GM19023 (cell line): ENCODE data around the gene MPIG6B.
"Not testable (repeated sequence)": the region's sequence is repeated elsewhere in the genome, so short reads cannot be mapped to it uniquely, and the experiment has no call there.

Source experiments
- ATAC-seq: cut with Tn5 transposase; IDR thresholded peaks from one replicate; pipeline ENCODE4 v1.9.1; 2021; ENCODE audit warnings: mild to moderate bottlenecking, moderate library complexity; ENCODE audit not compliant: unreplicated experiment

The MPIG6B gene

GRCh38 chr6:31700740-31701401 is 22.3 kb upstream of the MPIG6B start:
- no peak for ATAC-seq

- ATAC-seq = no peak
Measured at GRCh38 chr6:31701666-31702404, 21.3 kb upstream of the MPIG6B start.

DNA sequence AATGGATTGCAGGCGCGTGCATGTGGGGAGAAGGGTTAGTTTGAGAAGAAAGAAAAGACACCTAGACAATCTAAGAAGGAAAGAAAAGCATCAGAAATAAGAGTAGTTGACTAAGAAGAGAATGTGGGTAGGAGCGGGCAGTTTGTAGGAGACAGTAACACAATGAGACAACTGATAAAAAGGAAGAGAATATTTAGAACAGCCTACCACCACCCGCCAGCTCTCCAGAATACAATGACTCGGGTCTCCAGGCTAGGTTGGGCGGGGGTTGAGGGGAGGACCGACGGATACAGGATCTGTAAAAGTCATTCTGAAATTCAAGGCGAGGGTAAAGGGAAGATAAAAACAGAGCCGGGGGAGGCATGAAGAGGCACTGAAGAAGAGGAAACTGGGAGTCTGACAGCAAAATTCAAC is 20.8 kb upstream of the MPIG6B start:
- ATAC-seq = no peak

DNA sequence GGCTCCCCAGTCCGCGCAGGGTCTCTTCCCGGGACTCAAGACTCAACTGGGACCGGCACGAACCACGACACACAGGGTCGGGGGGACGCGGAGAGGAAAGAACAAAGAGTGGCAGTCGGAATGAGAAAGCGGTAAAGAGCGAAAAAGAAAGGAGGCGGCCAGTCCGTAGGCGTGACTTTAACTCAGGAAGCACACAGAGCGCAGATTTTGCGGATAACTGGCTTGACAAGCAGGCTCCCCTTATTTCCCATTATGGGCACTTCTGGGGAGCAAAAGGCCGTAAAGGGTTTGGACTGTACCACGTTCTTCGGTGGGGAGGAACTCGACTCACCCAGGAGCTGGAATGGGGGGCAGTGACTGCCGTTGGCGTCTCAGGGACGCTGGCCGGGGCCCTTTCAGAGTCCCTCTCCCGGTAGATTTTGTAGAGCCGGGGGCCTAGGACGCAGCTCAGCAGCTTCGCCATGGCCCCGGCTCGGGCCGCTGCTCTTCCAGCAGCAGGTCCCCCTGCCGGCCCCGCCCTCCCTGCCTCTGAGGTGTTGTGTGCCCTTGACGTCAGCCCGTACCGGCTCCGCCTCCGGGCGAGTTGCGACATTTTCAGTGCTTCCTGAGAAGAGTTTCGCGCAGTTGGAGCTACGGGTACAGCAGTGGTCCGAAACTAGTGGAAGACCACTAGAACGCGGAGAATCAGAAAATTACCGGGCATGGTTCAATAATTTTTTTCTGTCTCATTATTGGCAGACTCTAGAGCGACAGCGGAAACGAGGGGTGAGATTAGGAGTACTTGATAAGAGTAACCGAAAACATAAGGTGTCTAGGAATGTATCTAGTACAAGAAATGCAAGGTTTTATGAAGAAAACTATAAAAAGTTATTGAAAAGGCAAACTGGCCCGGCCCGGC is 20.1 kb upstream of the MPIG6B start, which contains the start of gene ABHD16A:
Gene ABHD16A (minus strand): TSS at position 506 of the 898 bp plus-strand sequence. CDS start 43 bp downstream, at position 463.
- ATAC-seq = peak; percentile 90

GRCh38 chr6:31705931-31706330 is 17.2 kb upstream of the MPIG6B start:
- ATAC-seq = no peak

DNA sequence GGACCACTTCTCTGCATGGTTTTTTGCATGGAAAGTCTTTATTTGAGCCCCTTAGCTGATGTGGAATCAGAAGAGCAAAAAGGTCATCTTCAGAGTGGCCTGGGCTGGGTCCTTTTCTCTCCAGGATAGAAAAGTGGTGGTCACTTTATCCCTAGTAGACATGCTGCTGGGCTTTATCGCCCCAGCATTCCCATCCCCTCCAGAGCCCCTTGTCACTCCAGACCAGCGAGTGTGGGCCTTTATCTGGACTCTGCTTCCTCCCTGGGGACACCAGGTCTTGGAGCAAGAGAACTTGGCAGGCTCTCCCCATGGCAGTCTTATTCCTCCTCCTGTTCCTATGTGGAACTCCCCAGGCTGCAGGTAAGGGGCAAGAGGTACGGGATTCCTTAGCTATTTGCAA is 16.6 kb upstream of the MPIG6B start, which contains the start of gene LY6G6F:
Gene LY6G6F (plus strand): TSS at position 268 of the 400 bp plus-strand sequence. CDS start 41 bp downstream, at position 309.
- ATAC-seq = no peak

GRCh38 chr6:31707701-31708100 is 15.5 kb upstream of the MPIG6B start:
- no peak for ATAC-seq

DNA sequence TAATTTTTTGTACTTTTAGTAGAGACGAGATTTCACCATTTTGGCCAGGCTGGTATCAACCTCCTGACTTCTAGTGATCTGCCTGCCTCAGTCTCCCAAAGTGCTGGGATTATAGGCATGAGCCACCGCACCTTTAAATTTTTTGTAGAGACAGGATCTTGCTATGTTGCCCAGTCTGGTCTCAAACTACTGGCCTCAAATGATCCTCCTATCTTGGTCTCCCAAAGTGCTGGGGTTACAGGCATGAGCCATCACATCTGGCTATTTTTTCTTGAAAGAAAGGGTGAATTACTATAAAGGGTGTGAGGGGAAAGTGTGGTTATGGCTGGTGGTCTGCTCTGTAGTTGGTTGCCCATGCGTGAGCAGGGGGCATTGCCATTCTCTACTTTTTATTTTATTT is 14.9 kb upstream of the MPIG6B start:
- ATAC-seq = no peak

DNA sequence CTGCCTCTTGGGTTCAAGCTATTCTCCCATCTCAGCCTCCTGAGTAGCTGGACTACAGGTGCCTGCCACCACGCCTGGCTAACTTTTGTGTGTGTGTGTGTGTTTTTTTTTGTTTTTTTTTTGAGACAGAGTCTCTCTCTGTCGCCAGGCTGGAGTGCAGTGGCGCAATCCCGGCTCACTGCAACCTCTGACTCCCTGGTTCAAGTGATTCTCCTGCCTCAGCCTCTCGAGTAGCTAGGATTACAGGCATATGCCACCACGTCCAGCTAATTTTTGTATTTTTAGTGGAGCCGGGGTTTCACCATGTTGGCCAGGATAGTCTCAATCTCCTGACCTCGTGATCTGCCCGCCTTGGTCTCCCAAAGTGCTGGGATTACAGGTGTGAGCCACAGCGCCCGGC is 14.0 kb upstream of the MPIG6B start:
- ATAC-seq = not testable (repeated sequence)

- no peak for ATAC-seq
Measured at GRCh38 chr6:31710523-31711219, 12.5 kb upstream of the MPIG6B start.

GRCh38 chr6:31711233-31711632 is 11.9 kb upstream of the MPIG6B start:
- ATAC-seq = no peak

DNA sequence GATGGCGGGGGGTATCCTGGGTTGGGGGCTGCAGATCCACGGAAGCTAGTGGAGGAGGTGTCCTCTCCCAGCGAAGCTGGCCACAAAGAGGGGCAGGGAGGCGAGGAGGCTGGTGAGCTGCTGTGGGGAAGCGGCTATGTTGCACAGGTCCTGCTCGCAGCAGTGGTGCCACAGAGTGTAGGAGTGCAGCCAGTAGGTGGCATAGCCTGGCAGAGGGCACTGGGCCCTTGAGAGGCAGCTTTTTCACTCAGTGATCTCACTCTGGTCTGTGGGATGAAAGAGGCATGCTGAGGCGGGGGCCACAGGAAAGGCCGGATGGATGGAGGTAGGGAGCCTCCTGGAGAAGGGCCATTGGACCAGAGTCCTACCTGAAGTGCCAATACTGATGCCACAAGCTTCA is 10.9 kb upstream of the MPIG6B start:
- no peak for ATAC-seq

DNA sequence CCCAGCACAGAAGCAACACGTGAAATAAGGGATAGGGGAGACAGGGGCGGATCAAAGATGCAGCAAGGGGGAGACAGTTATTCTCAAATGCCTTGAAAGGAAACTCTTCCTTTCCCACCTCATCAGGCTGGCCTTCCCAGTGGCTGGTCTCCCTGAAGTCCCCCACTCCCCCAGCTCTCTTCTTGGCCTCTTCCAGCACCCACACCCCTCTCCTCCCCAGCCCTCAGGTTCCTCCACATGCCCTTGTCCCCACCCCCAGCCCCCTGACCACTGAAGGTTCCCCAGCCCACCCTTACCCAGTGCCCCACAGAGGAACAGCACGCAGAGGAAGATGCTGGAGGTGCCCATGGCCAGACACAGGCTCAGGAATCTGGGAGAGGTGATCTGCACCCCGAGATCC is 9.7 kb upstream of the MPIG6B start:
- no peak for ATAC-seq

GRCh38 chr6:31713991-31714684 is 9.0 kb upstream of the MPIG6B start:
- ATAC-seq = no peak

DNA sequence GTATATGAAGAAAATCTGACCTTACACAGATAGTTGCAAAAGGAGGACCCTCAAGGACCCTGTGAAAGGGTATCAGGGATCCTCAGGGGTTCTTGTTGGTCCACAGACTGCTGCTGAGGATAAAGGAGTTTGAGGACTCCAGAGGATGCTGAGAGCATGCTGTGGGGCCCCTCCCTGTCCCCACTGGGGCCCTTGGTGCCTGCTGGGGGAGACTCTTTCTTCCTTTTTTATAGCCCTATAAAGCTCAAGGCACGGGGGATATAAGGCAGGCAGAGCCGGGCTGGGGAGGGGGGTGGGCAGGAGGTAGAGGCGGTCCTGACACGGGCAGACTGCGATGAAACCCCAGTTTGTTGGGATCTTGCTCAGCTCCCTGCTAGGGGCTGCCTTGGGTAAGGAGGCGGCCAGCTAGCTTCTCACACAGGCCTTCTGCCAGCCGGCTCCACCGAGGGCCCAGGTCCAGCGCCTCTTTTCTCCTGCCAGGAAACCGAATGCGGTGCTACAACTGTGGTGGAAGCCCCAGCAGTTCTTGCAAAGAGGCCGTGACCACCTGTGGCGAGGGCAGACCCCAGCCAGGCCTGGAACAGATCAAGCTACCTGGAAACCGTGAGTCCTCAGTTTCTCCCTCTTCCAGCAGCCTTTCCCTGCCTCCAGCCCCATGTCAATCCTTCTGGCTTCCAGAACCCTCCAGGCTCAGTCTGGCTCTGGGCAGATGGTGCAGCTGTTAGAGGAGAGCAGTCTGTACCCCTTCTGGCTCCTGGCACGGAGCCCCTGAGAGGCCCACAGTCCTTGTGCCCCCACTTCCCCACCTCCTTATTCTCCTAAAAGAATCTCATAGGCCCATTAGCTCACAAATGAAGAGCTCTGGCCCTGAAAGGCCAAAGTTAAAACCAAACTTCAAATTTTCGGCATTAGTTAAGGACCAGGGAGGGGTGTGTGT is 7.9 kb upstream of the MPIG6B start, which contains the start of gene LY6G6D:
Gene LY6G6D (plus strand): TSS at position 327 of the 937 bp plus-strand sequence. CDS start 8 bp downstream, at position 335.
- no peak for ATAC-seq

DNA sequence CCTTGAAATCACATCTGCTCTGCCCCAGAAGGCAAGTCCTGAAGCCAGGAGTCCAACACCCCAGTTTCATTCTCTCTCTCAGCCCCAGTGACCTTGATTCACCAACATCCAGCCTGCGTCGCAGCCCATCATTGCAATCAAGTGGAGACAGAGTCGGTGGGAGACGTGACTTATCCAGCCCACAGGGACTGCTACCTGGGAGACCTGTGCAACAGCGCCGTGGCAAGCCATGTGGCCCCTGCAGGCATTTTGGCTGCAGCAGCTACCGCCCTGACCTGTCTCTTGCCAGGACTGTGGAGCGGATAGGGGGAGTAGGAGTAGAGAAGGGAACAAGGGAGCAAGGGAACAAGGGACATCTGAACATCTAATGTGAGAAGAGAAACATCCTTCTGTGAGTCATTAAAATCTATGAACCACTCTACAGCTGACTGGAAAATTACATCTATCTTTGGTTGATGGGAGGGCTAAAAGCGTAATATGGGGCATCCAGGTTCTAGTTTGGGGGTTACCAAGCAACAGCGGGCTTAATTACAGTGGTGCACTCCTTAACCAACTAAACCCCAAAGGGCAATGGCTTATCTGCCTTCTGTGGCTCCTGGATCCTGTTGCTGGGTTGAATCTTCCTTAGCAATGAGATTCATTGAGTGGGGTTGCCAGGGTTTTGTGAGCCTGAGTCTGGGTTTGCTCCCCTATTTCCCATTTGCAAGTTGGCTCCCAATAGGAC is 5.5 kb upstream of the MPIG6B start:
- ATAC-seq = no peak

DNA sequence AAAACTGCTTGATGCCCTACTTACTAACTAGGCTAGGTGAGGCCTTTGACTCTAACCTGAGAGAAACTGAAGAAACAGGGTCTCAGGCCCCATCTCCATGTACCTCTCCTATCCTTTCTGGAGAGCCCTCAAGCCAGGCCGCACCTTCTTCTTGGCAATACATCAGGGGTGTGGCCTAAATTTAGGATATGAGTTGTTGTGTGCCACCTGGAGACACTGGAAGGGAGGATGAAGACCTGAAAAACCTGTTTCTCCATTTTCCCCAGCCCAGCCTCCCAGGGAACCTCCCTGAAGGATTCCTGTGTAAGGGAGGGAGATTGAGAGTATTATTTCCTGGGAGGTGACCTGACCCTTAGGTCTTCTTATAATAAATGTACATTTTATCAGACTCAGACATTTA is 4.9 kb upstream of the MPIG6B start:
- ATAC-seq = no peak

- ATAC-seq = no peak
Measured at GRCh38 chr6:31719001-31719400, 4.2 kb upstream of the MPIG6B start.
